Neural cell (in vitro differentiated cells): ENCODE measurements around the gene CLDND1. TPM values are rescaled to one million over a fixed set of nuclear protein-coding genes. Genes with fewer than 3 reads are reported as not detected.

Source experiments
- H2AFZ ChIP-seq: fragments of 200-600, 300-800 bp; sonication (generic), shearing (Covaris generic); 2 replicates; pipeline ENCODE4 v1.6.0; 2014; ENCODE audit warnings: low read depth, mild to moderate bottlenecking, antibody characterized with exemption, low read length, moderate library complexity
- H3F3A ChIP-seq: fragments of 200-600 bp; shearing (Covaris generic); 2 replicates; pipeline ENCODE4 v1.6.1; 2016; ENCODE audit warnings: mild to moderate bottlenecking, moderate library complexity, mixed read lengths, antibody characterized with exemption, low read length; ENCODE audit not compliant: insufficient read depth, poor library complexity, severe bottlenecking
- H3K27ac ChIP-seq: fragments of 200-600, 300-800 bp; sonication (generic), shearing (Covaris generic); 2 replicates; pipeline ENCODE4 v1.5.1; 2014; ENCODE audit warnings: mild to moderate bottlenecking, low read length, moderate library complexity
- H3K27me3 ChIP-seq: fragments of 300-800, 200-600 bp; sonication (generic), shearing (Covaris generic); 2 replicates; pipeline ENCODE4 v1.6.0; 2014; ENCODE audit warnings: mild to moderate bottlenecking, low read depth, low read length, moderate library complexity; ENCODE audit not compliant: insufficient read depth
- H3K36me3 ChIP-seq: fragments of 300-800, 200-600 bp; sonication (generic), shearing (Covaris generic); 2 replicates; pipeline ENCODE4 v1.5.1; 2014; ENCODE audit warnings: mild to moderate bottlenecking, antibody characterized with exemption, low read length, moderate library complexity; ENCODE audit not compliant: insufficient read depth
- H3K4me2 ChIP-seq: fragments of 300-800, 200-600 bp; sonication (generic), shearing (Covaris generic); 2 replicates; pipeline ENCODE4 v1.6.0; 2014; ENCODE audit warnings: mild to moderate bottlenecking, low read length
- H3K4me3 ChIP-seq: fragments of 300-800, 200-600 bp; sonication (generic), shearing (Covaris generic); 2 replicates; pipeline ENCODE4 v1.5.1; 2014; ENCODE audit warnings: mild to moderate bottlenecking, low read length, moderate library complexity
- H3K79me2 ChIP-seq: fragments of 200-600 bp; shearing (Covaris generic); replicated peaks from 2 replicates; pipeline ENCODE4 v1.6.0; 2014; ENCODE audit warnings: mild to moderate bottlenecking, low read length, moderate library complexity; ENCODE audit not compliant: insufficient read depth
- H3K9ac ChIP-seq: fragments of 300-800, 200-600 bp; sonication (generic), shearing (Covaris generic); 2 replicates; pipeline ENCODE4 v1.6.1; 2016; ENCODE audit warnings: mild to moderate bottlenecking, low read length, mixed read lengths
- H3K9me2 ChIP-seq: fragments of 200-600 bp; shearing (Covaris generic); 2 replicates; pipeline ENCODE4 v1.6.1; 2016; ENCODE audit warnings: mild to moderate bottlenecking, low read length, mixed read lengths; ENCODE audit not compliant: insufficient read depth
- H3K9me3 ChIP-seq: fragments of 200-600, 300-800 bp; sonication (generic), shearing (Covaris generic); 2 replicates; pipeline ENCODE4 v1.6.1; 2016; ENCODE audit warnings: mild to moderate bottlenecking, mixed run types, low read length, moderate library complexity, mixed read lengths
- H4K20me1 ChIP-seq: fragments of 200-600 bp; shearing (Covaris generic); 2 replicates; pipeline ENCODE4 v1.6.1; 2016; ENCODE audit warnings: mild to moderate bottlenecking, mixed run types; ENCODE audit not compliant: insufficient read depth
- CTCF ChIP-seq: fragments of 450-650 bp; IDR thresholded peaks from 2 replicates; pipeline ENCODE4 v1.5.1; 2014; ENCODE audit warnings: antibody characterized with exemption, mild to moderate bottlenecking, moderate library complexity; ENCODE audit not compliant: poor library complexity, severe bottlenecking
- EZH2 ChIP-seq: fragments of 200-600, 300-800 bp; shearing (Covaris generic), sonication (generic); IDR thresholded peaks from 2 replicates; pipeline ENCODE4 v1.6.1; 2014; ENCODE audit warnings: antibody characterized with exemption, low read length, borderline replicate concordance, mild to moderate bottlenecking; ENCODE audit not compliant: insufficient read depth, poor library complexity, severe bottlenecking
- MXI1 ChIP-seq: fragments of 450-650 bp; conservative IDR thresholded peaks from 2 replicates; pipeline ENCODE4 v1.6.1; 2014; ENCODE audit warnings: antibody characterized with exemption, mild to moderate bottlenecking; ENCODE audit not compliant: poor library complexity, severe bottlenecking
- POLR2AphosphoS5 ChIP-seq: IDR thresholded peaks from 2 replicates; pipeline ENCODE4 v1.6.1; 2012
- RAD21 ChIP-seq: fragments of 450-650 bp; conservative IDR thresholded peaks from 2 replicates; pipeline ENCODE4 v1.6.1; 2014; ENCODE audit warnings: antibody characterized with exemption, mild to moderate bottlenecking, moderate library complexity
- REST ChIP-seq: IDR thresholded peaks from 2 replicates; pipeline ENCODE4 v1.6.1; 2012; ENCODE audit warnings: borderline replicate concordance
- SMC3 ChIP-seq: fragments of 450-650 bp; conservative IDR thresholded peaks from 2 replicates; pipeline ENCODE4 v1.6.1; 2014; ENCODE audit warnings: antibody characterized with exemption, mild to moderate bottlenecking, moderate library complexity; ENCODE audit not compliant: poor library complexity
- TAF1 ChIP-seq: IDR thresholded peaks from 2 replicates; pipeline ENCODE4 v1.6.1; 2012; ENCODE audit warnings: low read depth
- polyA plus RNA-seq: library from polyadenylated mRNA; depleted of rRNA; stranded (reverse); fragments of >200 nt; gene quantifications from 2 replicates; pipeline ENCODE4 v1.2.3, GENCODE V29; 2014

The CLDND1 gene
- polyA plus RNA-seq, 1 donor from 2014 or later: 162 TPM

GRCh38 chr3:98558100-98558827, 35.6 kb upstream of the CLDND1 start:
- H3K9ac ChIP-seq: no peak overlapping the region
- H3K36me3 ChIP-seq: no peaks in the 10 kb centered on the region

More at GRCh38 chr3:98558100-98558827, 35.6 kb upstream of the CLDND1 start:
- Histone ChIP-seq H3K27me3 (no peaks in the 10 kb centered on the region), H3K79me2 (no peaks in the 10 kb centered on the region), H3K9me2 (no peaks in the 10 kb centered on the region), H3F3A (no peaks in the 10 kb centered on the region), H3K9me3 (no peaks in the 10 kb centered on the region), H4K20me1 (no peaks in the 10 kb centered on the region), H3K4me3 (no peak overlapping the region), H3K4me2 (no peak overlapping the region), H3K27ac (no peak overlapping the region), H2AFZ (no peak overlapping the region)
- TF ChIP-seq CTCF (no peak), POLR2AphosphoS5 (no peak), EZH2 (no peak), SMC3 (no peak), MXI1 (no peak), REST (no peak), RAD21 (no peak), TAF1 (no peak)
